Sigmoid colon (tissue), 4 donors: Measurements from ENCODE around the gene ATP6V0B.

Experiments used
- EP300 ChIP-seq, 4 donors: sonication (generic); formaldehyde crosslinking; IDR thresholded peaks; one replicate each; pipeline ENCODE4 v1.6.1; 2017; ENCODE audit warnings: antibody characterized with exemption in 4 of 4
- TF ChIP-seq, protein P1 (sequence below), 4 experiments: fragments of 450-650 bp in 3 of 4; fragments of 200-600 bp in 1 of 4; IDR thresholded peaks; one replicate each; pipeline ENCODE4 v1.5.1; 2016 to 2019; ENCODE audit warnings: antibody characterized with exemption in 4 of 4, mild to moderate bottlenecking in 3 of 4, moderate library complexity in 2 of 4

DNA sequence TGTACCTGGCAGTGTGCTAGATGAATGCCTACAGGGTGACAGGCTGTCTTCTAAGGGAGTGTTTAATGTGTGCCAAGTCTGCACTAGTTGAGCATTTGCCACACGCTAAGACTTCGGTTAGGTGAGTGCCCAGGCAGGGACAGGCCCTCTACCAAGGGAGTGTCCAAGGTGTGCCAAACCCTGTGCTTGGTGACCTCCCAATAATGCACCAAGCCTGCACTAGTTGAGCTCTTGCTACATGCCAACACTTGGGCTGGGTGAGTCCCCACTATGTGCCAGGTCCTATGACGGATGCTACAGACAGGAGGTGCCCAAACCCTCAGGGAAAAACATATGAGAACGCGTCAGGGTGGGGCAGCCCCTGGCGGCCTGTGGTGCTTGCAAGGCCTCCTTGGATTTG is 45.7 kb downstream of the ATP6V0B start:
- TF ChIP-seq EP300 (IDR thresholded peaks at IDR 0.05), result no peak
- TF ChIP-seq, protein P1, sequence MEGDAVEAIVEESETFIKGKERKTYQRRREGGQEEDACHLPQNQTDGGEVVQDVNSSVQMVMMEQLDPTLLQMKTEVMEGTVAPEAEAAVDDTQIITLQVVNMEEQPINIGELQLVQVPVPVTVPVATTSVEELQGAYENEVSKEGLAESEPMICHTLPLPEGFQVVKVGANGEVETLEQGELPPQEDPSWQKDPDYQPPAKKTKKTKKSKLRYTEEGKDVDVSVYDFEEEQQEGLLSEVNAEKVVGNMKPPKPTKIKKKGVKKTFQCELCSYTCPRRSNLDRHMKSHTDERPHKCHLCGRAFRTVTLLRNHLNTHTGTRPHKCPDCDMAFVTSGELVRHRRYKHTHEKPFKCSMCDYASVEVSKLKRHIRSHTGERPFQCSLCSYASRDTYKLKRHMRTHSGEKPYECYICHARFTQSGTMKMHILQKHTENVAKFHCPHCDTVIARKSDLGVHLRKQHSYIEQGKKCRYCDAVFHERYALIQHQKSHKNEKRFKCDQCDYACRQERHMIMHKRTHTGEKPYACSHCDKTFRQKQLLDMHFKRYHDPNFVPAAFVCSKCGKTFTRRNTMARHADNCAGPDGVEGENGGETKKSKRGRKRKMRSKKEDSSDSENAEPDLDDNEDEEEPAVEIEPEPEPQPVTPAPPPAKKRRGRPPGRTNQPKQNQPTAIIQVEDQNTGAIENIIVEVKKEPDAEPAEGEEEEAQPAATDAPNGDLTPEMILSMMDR (IDR thresholded peaks at IDR 0.05), result no peak
